Activated B cell treated with CpG ODN at 0.5 μM for 24 hours (primary cell): Measurements from ENCODE around the gene CCDC24. TPM values are rescaled to one million over a fixed set of nuclear protein-coding genes. Genes with fewer than 3 reads are reported as not detected.

ENCODE experiments used
- ATAC-seq: fragments of 200-7000 bp; cut with Tn5 transposase; one replicate; pipeline ENCODE4 v1.10.0; 2021; ENCODE audit warnings: low read depth, mild to moderate bottlenecking, moderate library complexity
- CTCF ChIA-PET: fragments of 350-600 bp; sonication (Branson Sonifier 250); formaldehyde crosslinking; loops from one replicate; lab custom pipeline; 2021; ENCODE audit warnings: antibody characterized with exemption; lab: Charles Lee
- POLR2A ChIA-PET: fragments of 350-600 bp; sonication (Branson Sonifier 250); formaldehyde crosslinking; loops from one replicate; lab custom pipeline; 2021; ENCODE audit warnings: antibody characterized with exemption; lab: Charles Lee
- DNase-seq: peaks from one replicate; pipeline ENCODE4 v3.0.0; 2022
- H3K27ac Mint-ChIP-seq: one replicate; pipeline ENCODE4 v1.8.0; 2020; ENCODE audit warnings: mixed read lengths
- H3K27me3 Mint-ChIP-seq: one replicate; pipeline ENCODE4 v1.8.0; 2021; ENCODE audit warnings: mixed read lengths
- H3K36me3 Mint-ChIP-seq: one replicate; pipeline ENCODE4 v1.8.0; 2021; ENCODE audit warnings: low read depth, mixed read lengths
- H3K4me1 Mint-ChIP-seq: one replicate; pipeline ENCODE4 v1.8.0; 2021; ENCODE audit warnings: mixed read lengths
- H3K4me3 Mint-ChIP-seq: one replicate; pipeline ENCODE4 v1.8.0; 2020; ENCODE audit warnings: mild to moderate bottlenecking, mixed read lengths
- H3K9me3 Mint-ChIP-seq: one replicate; pipeline ENCODE4 v1.8.0; 2020; ENCODE audit warnings: mixed read lengths
- intact Hi-C: fragments of 100-400 bp; cut with micrococcal nuclease; formaldehyde crosslinking; loops from one replicate; pipeline ENCODE4 v1.15.1; 2024
- total RNA-seq: library from RNA; stranded (reverse); gene quantifications from 2 replicates; pipeline ENCODE4 v1.2.3, GENCODE V29; 2022
- TF ChIP-seq, protein P1 (sequence below): fragments of 200-600 bp; IDR thresholded peaks from one replicate; pipeline ENCODE4 v1.8.0; 2022; ENCODE audit warnings: antibody characterized with exemption, mild to moderate bottlenecking

Gene CCDC24
- total RNA-seq, 1 donor from 2014 or later: 15.1 TPM

DNA sequence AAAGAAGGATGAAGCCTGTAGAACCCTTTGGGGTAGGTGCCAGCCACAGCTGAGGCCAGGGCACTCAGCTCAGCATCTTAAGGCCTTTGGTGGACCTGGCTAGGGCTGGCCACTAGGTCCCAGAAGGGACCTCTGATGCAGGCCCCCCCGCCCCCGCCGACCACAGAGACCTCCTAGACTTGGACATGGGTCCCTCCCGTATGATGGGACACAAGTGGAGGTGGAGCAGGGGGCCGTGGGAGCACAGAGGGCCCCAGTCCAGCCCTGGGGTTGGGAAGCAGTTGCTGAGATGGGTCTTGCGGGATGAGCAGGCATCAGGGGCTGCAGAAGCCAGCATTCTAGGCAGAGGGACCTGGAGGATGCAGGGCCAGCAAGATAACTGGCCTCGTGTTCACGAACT, 9.2 kb upstream of the CCDC24 start:
- intact Hi-C loops: no loop called here
- TF ChIP-seq, protein P1, sequence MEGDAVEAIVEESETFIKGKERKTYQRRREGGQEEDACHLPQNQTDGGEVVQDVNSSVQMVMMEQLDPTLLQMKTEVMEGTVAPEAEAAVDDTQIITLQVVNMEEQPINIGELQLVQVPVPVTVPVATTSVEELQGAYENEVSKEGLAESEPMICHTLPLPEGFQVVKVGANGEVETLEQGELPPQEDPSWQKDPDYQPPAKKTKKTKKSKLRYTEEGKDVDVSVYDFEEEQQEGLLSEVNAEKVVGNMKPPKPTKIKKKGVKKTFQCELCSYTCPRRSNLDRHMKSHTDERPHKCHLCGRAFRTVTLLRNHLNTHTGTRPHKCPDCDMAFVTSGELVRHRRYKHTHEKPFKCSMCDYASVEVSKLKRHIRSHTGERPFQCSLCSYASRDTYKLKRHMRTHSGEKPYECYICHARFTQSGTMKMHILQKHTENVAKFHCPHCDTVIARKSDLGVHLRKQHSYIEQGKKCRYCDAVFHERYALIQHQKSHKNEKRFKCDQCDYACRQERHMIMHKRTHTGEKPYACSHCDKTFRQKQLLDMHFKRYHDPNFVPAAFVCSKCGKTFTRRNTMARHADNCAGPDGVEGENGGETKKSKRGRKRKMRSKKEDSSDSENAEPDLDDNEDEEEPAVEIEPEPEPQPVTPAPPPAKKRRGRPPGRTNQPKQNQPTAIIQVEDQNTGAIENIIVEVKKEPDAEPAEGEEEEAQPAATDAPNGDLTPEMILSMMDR: no peak
- POLR2A ChIA-PET: no interaction called here
- DNase-seq: no peak
- Mint-ChIP-seq H3K27me3 (no peaks in the 10 kb centered on the region), H3K27ac (no peak overlapping the region), H3K4me1 (peaks cover 25% of the 10 kb centered on the region), H3K4me3 (no peak overlapping the region), H3K36me3 (peaks cover 10% of the 10 kb centered on the region), H3K9me3 (no peaks in the 10 kb centered on the region)
- ATAC-seq: no peak
- CTCF ChIA-PET: no interaction called here

DNA sequence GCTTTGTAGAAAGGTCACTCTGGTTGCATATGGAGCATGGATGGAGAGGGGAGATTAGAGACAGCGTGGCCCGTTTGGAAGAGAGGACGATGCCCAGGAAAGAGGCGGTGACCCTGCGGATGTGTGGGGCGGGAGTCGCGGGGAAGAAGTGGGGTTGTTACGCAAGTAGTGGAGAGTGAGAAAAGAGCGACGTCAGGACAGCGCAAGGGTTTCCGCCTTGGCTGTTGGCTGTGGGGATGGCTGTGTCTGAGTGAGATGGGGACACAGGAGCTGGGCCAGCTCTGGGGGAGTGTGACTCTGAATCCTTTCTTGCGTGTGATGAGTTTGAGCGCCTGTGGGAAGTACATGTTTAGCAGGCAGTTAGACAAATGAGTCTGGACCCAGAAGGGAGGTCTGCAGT, 8.6 kb upstream of the CCDC24 start:
- Mint-ChIP-seq H3K27ac (no peak overlapping the region), H3K27me3 (no peaks in the 10 kb centered on the region), H3K4me1 (peaks cover 20% of the 10 kb centered on the region), H3K36me3 (peaks cover 4% of the 10 kb centered on the region), H3K4me3 (no peak overlapping the region), H3K9me3 (no peaks in the 10 kb centered on the region)
- ATAC-seq (no peak), DNase-seq (no peak)
- intact Hi-C loops: loop anchor here (1.0 kb wide), 1 partner anchor 8 kb away; the partner anchor contains the start of gene CCDC24
- ChIA-PET POLR2A (no interaction called here), CTCF (no interaction called here)
- TF ChIP-seq, protein P1: no peak

- POLR2A ChIA-PET: no interaction called here
- no peak overlapping the region for H3K4me3 Mint-ChIP-seq
- H3K27ac Mint-ChIP-seq: no peak overlapping the region
- intact Hi-C loops: loop anchor here (1.0 kb wide), 1 partner anchor 8 kb away; the partner anchor contains the start of gene CCDC24
- no peak for DNase-seq
- H3K4me1 Mint-ChIP-seq: peaks cover 14% of the 10 kb centered on the region
- H3K27me3 Mint-ChIP-seq: no peaks in the 10 kb centered on the region
- H3K9me3 Mint-ChIP-seq: no peaks in the 10 kb centered on the region
- CTCF ChIA-PET: no interaction called here
- TF ChIP-seq, protein P1: no peak
- H3K36me3 Mint-ChIP-seq: no peaks in the 10 kb centered on the region
- no peak for ATAC-seq
Measured at GRCh38 chr1:43983253-43983899, 8.0 kb upstream of the CCDC24 start.

DNA sequence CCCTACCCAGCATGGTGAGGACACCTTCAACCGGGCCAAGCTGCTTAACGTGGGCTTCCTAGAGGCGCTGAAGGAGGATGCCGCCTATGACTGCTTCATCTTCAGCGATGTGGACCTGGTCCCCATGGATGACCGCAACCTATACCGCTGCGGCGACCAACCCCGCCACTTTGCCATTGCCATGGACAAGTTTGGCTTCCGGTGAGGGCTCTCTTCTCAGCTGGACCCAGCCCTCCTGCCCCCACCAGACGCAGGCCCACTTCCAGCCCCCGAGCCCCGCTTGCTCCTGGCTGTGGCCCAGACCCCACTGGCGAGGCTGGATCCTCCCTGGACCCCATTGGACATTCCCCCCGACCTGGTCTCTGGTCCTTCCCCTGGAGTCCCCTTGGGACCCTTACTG, 6.5 kb upstream of the CCDC24 start:
- intact Hi-C loops: no loop called here
- POLR2A ChIA-PET: no interaction called here
- TF ChIP-seq, protein P1: no peak
- ATAC-seq (no peak), DNase-seq (no peak)
- H3K27ac Mint-ChIP-seq: no peak overlapping the region
- H3K36me3 Mint-ChIP-seq: no peaks in the 10 kb centered on the region
- no peaks in the 10 kb centered on the region for H3K27me3 Mint-ChIP-seq
- H3K4me1 Mint-ChIP-seq: peaks cover 7% of the 10 kb centered on the region
- CTCF ChIA-PET: no interaction called here
- no peak overlapping the region for H3K4me3 Mint-ChIP-seq
- H3K9me3 Mint-ChIP-seq: no peaks in the 10 kb centered on the region

- TF ChIP-seq, protein P1: no peak
- Mint-ChIP-seq H3K4me3 (no peak overlapping the region), H3K27me3 (no peaks in the 10 kb centered on the region), H3K27ac (no peak overlapping the region), H3K4me1 (peaks cover 3% of the 10 kb centered on the region), H3K9me3 (no peaks in the 10 kb centered on the region), H3K36me3 (no peaks in the 10 kb centered on the region)
- intact Hi-C loops: no loop called here
- ATAC-seq: no peak
- DNase-seq: no peak
- POLR2A ChIA-PET: no interaction called here
- CTCF ChIA-PET: no interaction called here
Measured at GRCh38 chr1:43985984-43986595, 5.3 kb upstream of the CCDC24 start.
